Subcutaneous abdominal adipose tissue (tissue), 5 donors: Measurements from ENCODE around the gene ADAMTS3.

Experiments
- H3K27ac ChIP-seq: one replicate; pipeline ENCODE4 v1.7.0; 2013; ENCODE audit warnings: low read depth, mild to moderate bottlenecking, inconsistent platforms, low read length, moderate library complexity
- H3K27me3 ChIP-seq, 5 donors: one replicate each; pipeline ENCODE4 v1.7.0; 2013; ENCODE audit warnings: low read length in 5 of 5, inconsistent platforms in 1 of 5; ENCODE audit not compliant: control insufficient read depth in 5 of 5, insufficient read depth in 4 of 5
- H3K36me3 ChIP-seq, 5 donors: one replicate each; pipeline ENCODE4 v1.7.0; 2013; ENCODE audit warnings: low read length in 5 of 5; ENCODE audit not compliant: control insufficient read depth in 5 of 5, insufficient read depth in 5 of 5
- H3K4me1 ChIP-seq, 5 donors: one replicate each; pipeline ENCODE4 v1.7.0; 2013; ENCODE audit warnings: low read length in 5 of 5, mild to moderate bottlenecking in 3 of 5, moderate library complexity in 1 of 5; ENCODE audit not compliant: control insufficient read depth in 5 of 5, insufficient read depth in 5 of 5
- H3K4me3 ChIP-seq, 5 donors: one replicate each; pipeline ENCODE4 v1.7.0; 2013; ENCODE audit warnings: low read length in 5 of 5, low read depth in 1 of 5
- H3K9ac ChIP-seq, 5 donors: one replicate each; pipeline ENCODE4 v1.7.0; 2013; ENCODE audit warnings: low read length in 5 of 5, mild to moderate bottlenecking in 4 of 5, moderate library complexity in 3 of 5
- H3K9me3 ChIP-seq, 5 donors: one replicate each; pipeline ENCODE4 v1.7.0; 2013; ENCODE audit warnings: low read length in 5 of 5; ENCODE audit not compliant: control insufficient read depth in 5 of 5
- donor health status: healthy.
- donor health status: healthy.
- donor health status: healthy.
- donor health status: healthy.
- donor health status: healthy.

The ADAMTS3 gene

DNA sequence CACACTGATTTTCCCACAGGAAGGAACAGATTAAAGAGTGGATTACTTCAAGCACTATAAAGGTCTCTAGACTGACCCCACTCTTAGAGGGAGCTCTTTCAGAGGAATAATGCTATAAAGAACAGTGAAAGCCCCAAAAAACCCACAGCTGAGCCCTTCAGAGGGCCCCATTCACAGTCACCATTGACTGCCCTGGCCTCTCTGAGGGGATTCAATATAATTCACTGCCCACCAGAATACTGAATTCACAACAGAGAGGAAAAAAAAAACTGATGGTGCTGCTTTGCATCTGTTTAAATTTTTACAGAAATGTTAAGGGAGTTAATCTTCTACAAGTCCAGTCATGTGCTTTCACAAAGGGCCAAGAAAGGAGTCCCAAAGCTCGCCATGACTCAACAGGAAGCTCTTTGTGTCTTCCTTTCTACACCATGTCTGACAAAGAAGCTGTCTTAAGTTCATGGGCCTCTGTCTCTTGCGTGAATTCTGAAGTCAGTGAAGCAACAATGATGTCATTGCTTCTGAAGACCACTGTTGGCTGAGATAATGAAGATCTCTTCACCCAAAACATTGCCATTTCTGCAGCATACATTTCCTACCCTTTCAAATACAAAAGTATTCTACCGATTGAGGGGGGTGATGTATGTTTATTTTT lies 174.9 kb downstream of the ADAMTS3 start:
- no peaks in the 10 kb centered on the region for H3K27me3 ChIP-seq
- H3K27ac ChIP-seq, result no peak overlapping the region
- H3K9me3 ChIP-seq, result no peaks in the 10 kb centered on the region
- H3K36me3 ChIP-seq, result no peaks in the 10 kb centered on the region
- no peak overlapping the region for H3K9ac ChIP-seq
- peaks cover 0 to 9% (median 0%) of the 10 kb centered on the region in 5 donors for H3K4me1 ChIP-seq
- H3K4me3 ChIP-seq, result no peak overlapping the region

DNA sequence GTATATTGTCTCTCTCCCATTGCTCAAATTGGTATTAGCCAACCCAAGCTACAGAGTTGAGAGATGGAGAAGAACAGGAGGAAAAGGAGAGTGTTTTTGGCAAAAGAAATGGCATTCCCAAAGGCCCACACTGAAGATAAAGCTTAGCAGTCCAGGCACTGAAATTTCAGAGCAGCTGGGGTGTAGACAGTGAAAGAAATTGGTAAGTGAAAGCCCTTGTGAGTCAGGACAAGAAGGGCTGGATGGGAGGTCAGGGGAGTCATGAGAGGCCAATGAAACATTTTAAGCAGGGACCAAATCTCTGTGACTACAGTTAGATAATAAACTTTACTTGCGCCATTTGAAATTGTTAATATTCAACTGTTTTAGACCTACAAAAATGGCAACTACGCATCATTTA lies 177.7 kb downstream of the ADAMTS3 start:
- no peak overlapping the region for H3K27ac ChIP-seq

DNA sequence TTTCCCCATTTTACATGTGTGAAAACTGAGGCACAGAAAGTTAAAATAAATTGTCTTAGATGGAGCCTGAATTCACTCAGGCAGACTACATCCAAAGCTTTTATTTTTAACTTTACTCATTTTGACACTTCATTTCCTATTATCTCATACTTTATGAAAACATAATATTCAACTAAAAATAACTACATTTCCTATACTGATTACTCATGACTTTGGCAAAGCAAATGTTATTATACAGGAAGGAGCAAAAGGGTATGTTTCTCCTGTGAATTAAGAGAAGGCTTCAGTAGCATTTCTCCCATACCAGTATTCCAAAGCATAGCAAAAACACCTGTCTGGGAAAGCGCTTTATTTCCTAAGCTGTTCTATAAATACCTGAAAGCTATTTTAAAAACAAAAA lies 178.6 kb downstream of the ADAMTS3 start:
- Histone ChIP-seq H3K9me3 (no peaks in the 10 kb centered on the region), H3K27ac (no peak overlapping the region), H3K36me3 (no peaks in the 10 kb centered on the region), H3K4me1 (peaks cover 0 to 9% (median 0%) of the 10 kb centered on the region in 5 donors), H3K9ac (no peak overlapping the region), H3K27me3 (no peaks in the 10 kb centered on the region), H3K4me3 (no peak overlapping the region)

More for the DNA sequence above, 177.7 kb downstream of the ADAMTS3 start:
- Histone ChIP-seq H3K36me3 (no peaks in the 10 kb centered on the region), H3K4me1 (peaks cover 0 to 9% (median 0%) of the 10 kb centered on the region in 5 donors), H3K9ac (no peak overlapping the region), H3K4me3 (no peak overlapping the region), H3K27me3 (no peaks in the 10 kb centered on the region), H3K9me3 (no peaks in the 10 kb centered on the region)

DNA sequence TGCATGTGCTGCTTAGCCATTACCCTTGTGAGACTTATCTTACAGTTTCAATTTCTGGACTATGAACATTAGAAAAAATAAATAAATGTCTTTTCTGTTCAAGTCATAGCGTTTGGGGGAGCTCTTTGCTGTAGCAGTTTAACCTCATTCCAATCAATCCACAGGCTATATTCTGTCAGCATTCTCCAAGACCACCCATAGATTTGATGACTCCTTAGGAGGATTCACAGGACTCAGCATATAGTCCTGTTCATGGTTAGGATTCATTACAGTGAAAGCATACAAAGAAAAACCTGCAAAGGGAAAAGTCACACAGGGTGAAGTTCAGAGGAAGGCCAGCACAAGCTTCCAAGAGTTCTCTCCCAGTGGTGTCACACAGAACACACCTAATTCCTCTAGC lies 180.5 kb downstream of the ADAMTS3 start:
- Histone ChIP-seq H3K9me3 (no peaks in the 10 kb centered on the region), H3K9ac (no peak overlapping the region), H3K4me3 (no peak overlapping the region), H3K36me3 (no peaks in the 10 kb centered on the region), H3K4me1 (peaks cover 0 to 9% (median 0%) of the 10 kb centered on the region in 5 donors), H3K27ac (no peak overlapping the region), H3K27me3 (no peaks in the 10 kb centered on the region)

DNA sequence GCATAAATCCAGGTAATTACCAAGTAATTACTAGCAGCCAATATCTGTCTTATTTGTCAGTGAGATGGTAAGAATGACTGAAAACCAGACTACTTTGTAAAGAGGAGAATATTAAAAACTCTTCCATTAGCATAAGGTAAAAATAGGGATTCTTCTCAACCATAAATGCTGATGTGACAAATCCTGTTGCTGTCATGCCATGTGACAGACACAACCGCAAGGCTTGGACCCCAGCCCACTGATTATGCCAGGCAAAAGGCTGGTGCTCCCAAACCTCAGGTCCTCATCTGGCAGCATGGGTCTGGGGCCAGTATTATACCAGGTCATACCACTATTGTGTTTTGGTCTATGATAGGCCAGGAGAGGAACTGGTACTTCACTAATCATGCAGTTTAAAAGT lies 181.1 kb downstream of the ADAMTS3 start:
- H3K4me3 ChIP-seq, result no peak overlapping the region
- H3K9ac ChIP-seq, result no peak overlapping the region
- H3K9me3 ChIP-seq, result no peaks in the 10 kb centered on the region
- H3K27me3 ChIP-seq, result no peaks in the 10 kb centered on the region
- H3K4me1 ChIP-seq, result peaks cover 0 to 9% (median 0%) of the 10 kb centered on the region in 5 donors
- H3K27ac ChIP-seq, result no peak overlapping the region
- H3K36me3 ChIP-seq, result no peaks in the 10 kb centered on the region

DNA sequence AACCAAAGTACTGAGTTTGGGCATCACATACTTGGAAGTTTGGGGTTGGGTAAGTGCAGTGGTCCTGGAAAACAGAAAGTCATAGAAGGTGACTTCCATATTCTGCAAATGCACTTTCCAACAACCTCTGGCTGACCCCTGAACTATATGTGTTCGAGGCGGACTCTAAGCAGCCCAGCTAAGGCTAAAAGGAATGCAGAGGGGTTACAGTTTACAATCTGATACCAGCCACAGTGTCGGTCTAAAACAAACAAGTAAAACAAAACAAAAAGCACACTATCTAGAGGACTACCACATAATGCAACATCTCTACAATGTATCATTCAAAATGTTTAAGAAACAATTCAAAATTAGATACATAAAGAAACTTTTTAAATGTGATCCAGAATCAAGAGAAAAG lies 185.6 kb downstream of the ADAMTS3 start:
- H3K9me3 ChIP-seq, result no peaks in the 10 kb centered on the region
- H3K27me3 ChIP-seq, result no peaks in the 10 kb centered on the region
- no peaks in the 10 kb centered on the region for H3K4me1 ChIP-seq
- H3K36me3 ChIP-seq, result no peaks in the 10 kb centered on the region
- H3K27ac ChIP-seq, result no peak overlapping the region
- no peak overlapping the region for H3K9ac ChIP-seq
- H3K4me3 ChIP-seq, result no peak overlapping the region

DNA sequence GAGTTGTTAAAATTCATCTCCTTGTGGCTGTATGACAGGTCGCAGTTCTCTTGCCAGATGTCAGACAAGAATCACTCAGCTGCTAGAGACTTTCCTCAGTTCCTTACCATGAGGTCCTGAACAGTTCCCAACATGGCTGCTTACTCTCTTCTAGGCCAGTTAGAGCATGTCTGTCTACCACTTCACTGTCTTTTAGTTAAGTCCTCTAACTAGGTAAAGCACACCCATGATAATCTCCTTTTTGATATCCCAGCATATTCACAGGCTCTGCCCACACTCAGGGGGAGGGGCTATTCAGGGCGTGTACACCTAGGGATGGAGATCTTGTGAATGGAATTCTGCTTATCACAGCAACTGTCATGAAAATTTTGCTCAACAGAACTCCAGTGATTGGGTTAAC lies 190.1 kb downstream of the ADAMTS3 start:
- H3K27ac ChIP-seq, result no peak overlapping the region
- no peaks in the 10 kb centered on the region for H3K27me3 ChIP-seq
- H3K4me3 ChIP-seq, result no peak overlapping the region
- no peaks in the 10 kb centered on the region for H3K36me3 ChIP-seq
- no peaks in the 10 kb centered on the region for H3K9me3 ChIP-seq
- H3K4me1 ChIP-seq, result peaks cover 0 to 3% (median 0%) of the 10 kb centered on the region in 5 donors
- H3K9ac ChIP-seq, result no peak overlapping the region

DNA sequence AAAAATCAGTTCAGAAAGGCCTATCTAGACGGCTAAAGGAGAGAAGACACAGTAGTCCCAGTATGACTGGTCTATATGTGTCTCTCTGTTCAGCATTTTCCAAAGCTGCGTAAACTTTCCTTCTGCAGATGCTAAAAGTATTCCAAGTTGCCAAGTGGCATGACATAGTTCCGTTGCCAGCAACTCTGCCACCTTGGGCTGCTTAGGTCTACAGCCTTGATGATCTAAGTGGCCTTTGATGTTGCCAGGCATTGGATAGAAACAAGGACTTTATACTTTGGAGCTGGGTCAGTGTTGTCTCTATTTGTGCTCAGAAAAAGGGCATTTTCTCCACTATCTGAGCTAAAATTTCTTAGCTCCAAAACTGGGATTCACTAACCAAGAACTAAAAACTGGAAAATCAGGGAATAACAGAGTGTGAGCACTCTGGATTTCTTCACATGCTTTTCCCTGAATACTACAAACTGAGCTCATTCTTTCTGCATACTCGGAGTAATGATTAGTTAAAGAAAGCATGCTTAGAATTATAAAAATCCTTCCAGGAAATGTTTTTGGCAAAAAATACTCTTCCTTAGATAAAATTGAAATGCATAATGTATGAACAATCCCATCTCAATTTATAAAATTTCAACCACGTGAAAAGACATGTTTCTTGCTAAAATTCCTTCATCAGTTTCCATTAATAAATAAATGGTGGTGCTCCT lies 191.4 kb downstream of the ADAMTS3 start:
- no peak overlapping the region for H3K4me3 ChIP-seq
- H3K36me3 ChIP-seq, result no peaks in the 10 kb centered on the region
- no peak overlapping the region for H3K9ac ChIP-seq
- no peak overlapping the region for H3K27ac ChIP-seq
- H3K4me1 ChIP-seq, result peaks cover 0 to 3% (median 0%) of the 10 kb centered on the region in 5 donors
- no peaks in the 10 kb centered on the region for H3K27me3 ChIP-seq
- no peaks in the 10 kb centered on the region for H3K9me3 ChIP-seq

DNA sequence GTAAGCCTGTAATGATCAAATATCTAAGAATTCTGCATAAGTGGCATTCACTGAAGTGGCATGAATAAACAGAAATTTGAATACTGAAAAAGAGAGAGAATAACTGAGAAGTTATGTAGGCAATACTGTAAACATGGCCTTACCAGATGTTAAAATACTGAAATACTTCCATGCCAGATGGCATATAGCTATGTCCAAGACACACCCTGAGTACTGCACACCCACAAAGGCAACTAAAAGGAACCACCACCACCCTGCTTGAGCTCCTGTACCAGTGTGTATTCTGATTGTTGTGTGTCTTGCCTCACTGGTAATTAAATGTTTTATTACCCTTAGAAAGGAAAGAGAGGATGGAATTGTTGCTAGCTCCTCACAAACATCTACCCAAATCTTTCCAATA lies 192.1 kb downstream of the ADAMTS3 start:
- Histone ChIP-seq H3K4me3 (no peak overlapping the region), H3K9me3 (no peaks in the 10 kb centered on the region), H3K27me3 (no peaks in the 10 kb centered on the region), H3K9ac (no peak overlapping the region), H3K27ac (no peak overlapping the region), H3K4me1 (peaks cover 0 to 3% (median 0%) of the 10 kb centered on the region in 5 donors), H3K36me3 (no peaks in the 10 kb centered on the region)

DNA sequence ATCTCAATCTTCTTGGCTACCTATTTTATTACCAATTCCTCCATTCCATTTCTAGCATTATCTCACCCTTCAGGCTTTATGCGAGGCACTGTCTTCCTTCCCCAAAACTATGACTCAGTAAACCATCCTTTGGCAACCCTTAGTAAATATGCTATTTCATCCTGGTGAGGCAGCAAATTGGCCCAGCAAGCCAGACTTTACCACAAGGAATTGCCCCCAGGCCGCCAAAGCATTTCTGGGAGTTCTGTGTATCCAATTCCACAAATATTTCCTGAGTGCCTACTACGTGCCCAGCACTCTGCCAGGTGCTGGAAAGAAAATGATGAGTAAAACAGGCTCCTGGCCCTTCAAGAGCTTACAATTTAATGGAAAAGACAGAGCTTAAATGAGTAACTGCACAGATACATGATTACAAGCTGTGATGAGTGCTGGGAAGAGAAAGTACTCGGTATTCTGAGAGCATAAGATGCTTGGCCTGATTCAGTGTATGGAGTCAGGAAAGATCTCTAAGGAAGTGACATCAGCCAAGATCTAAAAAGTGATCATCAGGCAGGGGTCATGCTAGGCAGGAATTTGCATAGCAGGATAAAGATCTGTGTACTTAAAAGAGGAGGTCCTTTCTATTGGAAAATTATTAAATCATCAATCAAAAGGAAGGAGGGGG lies 193.8 kb downstream of the ADAMTS3 start:
- H3K27me3 ChIP-seq, result no peaks in the 10 kb centered on the region
- peaks cover 0 to 3% (median 0%) of the 10 kb centered on the region in 5 donors for H3K4me1 ChIP-seq
- no peak overlapping the region for H3K27ac ChIP-seq
- no peaks in the 10 kb centered on the region for H3K9me3 ChIP-seq
- no peaks in the 10 kb centered on the region for H3K36me3 ChIP-seq
- H3K9ac ChIP-seq, result no peak overlapping the region
- no peak overlapping the region for H3K4me3 ChIP-seq
